Thymus (tissue), 11 donors: ENCODE data around the gene CDK15. TPM values are rescaled to one million over a fixed set of nuclear protein-coding genes. Genes with fewer than 3 reads are reported as not detected.

ENCODE experiments used
- DNase-seq, 9 donors: peaks; one replicate each; pipeline ENCODE4 v3.0.0-alpha.2; 2013; ENCODE audit warnings: low spot score in 9 of 9, low read depth in 6 of 9, missing footprints in 1 of 9
- H3K27ac ChIP-seq, 2 donors: one replicate each; pipeline ENCODE4 v1.5.1; 2013; ENCODE audit warnings: control low read depth in 1 of 2, low read depth in 1 of 2, low read length in 1 of 2, mild to moderate bottlenecking in 1 of 2, moderate library complexity in 1 of 2
- H3K27me3 ChIP-seq, 2 donors: one replicate each; pipeline ENCODE4 v1.5.1; 2013; ENCODE audit warnings: low read length in 1 of 2; ENCODE audit not compliant: control insufficient read depth in 2 of 2, insufficient read depth in 1 of 2
- H3K36me3 ChIP-seq, 2 donors: one replicate each; pipeline ENCODE4 v1.5.1; 2013; ENCODE audit warnings: low read length in 1 of 2, mild to moderate bottlenecking in 1 of 2, moderate library complexity in 1 of 2; ENCODE audit not compliant: control insufficient read depth in 2 of 2, insufficient read depth in 2 of 2
- H3K4me1 ChIP-seq, 2 donors: one replicate each; pipeline ENCODE4 v1.5.1; 2013; ENCODE audit warnings: low read length in 2 of 2; ENCODE audit not compliant: control insufficient read depth in 2 of 2, insufficient read depth in 2 of 2
- H3K4me3 ChIP-seq, 2 donors: one replicate each; pipeline ENCODE4 v1.5.1; 2013; ENCODE audit warnings: low read length in 2 of 2, control low read depth in 1 of 2, mild to moderate bottlenecking in 1 of 2
- H3K9me3 ChIP-seq, 2 donors: one replicate each; pipeline ENCODE4 v1.5.1; 2013; ENCODE audit warnings: low read length in 1 of 2, mild to moderate bottlenecking in 1 of 2; ENCODE audit not compliant: control insufficient read depth in 2 of 2, insufficient read depth in 1 of 2
- WGBS: extraction: QIAGEN DNeasy Blood & Tissue Kit; methylation state at CpG from one replicate; pipeline ENCODE4 v1.1.7; 2013; 5-methylcytosine and 5-hydroxymethylcytosine counted together
- polyA plus RNA-seq: library from polyadenylated mRNA; stranded (reverse); fragments of 200-250 nt; gene quantifications from one replicate; pipeline ENCODE4 v1.2.3, GENCODE V29; 2013
- total RNA-seq: library from RNA; stranded (reverse); fragments of 120-200 nt; gene quantifications from one replicate; pipeline ENCODE4 v1.2.4, GENCODE V29; 2013
- donor health status: healthy.

Gene CDK15
- total and polyA plus RNA-seq, 2 donors = 0.18 to 0.19 TPM

- Histone ChIP-seq H3K4me3 (no peak overlapping the region), H3K4me1 (peaks cover 0 to 4% of the 10 kb centered on the region in 2 donors), H3K27me3 (peaks cover 3 to 6% of the 10 kb centered on the region in 2 donors), H3K9me3 (no peaks in the 10 kb centered on the region), H3K27ac (no peak overlapping the region), H3K36me3 (no peaks in the 10 kb centered on the region)
- DNase-seq = no peak
- WGBS = 94% methylated on average over 1 of the region's 1 CpG
Measured at GRCh38 chr2:201852878-201853415, 46.6 kb downstream of the CDK15 start.

- no peaks in the 10 kb centered on the region for H3K36me3 ChIP-seq
- H3K9me3 ChIP-seq = no peaks in the 10 kb centered on the region
- H3K4me1 ChIP-seq = peaks cover 7 to 16% of the 10 kb centered on the region in 2 donors
- H3K27ac ChIP-seq = no peak overlapping the region
- DNase-seq = no peak
- H3K27me3 ChIP-seq = peaks cover 5 to 16% of the 10 kb centered on the region in 2 donors
- H3K4me3 ChIP-seq = no peak overlapping the region
- 95% methylated on average over 4 of the region's 4 CpGs for WGBS
Measured at GRCh38 chr2:201854221-201854801, 48.0 kb downstream of the CDK15 start.

DNA sequence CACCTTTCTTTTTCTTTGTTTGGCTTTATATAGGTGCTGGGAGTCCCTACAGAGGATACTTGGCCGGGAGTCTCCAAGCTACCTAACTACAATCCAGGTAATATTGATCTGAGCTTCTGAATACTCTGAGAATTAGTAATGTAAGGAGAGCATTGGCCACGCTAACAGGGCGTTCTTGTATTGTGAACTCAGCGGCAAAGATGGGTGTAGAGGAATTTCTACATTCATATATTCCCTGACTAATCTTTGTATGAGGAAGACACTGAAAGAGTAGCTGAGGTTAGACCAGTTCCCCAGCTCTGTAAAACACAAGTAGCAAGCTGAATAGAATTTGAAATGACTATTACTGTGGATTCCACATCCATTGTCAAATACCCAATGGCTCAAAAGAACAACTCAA lies 48.5 kb downstream of the CDK15 start:
- over 99% methylated on average over 4 of the region's 4 CpGs for WGBS
- no peaks in the 10 kb centered on the region for H3K36me3 ChIP-seq
- peaks cover 8 to 21% of the 10 kb centered on the region in 2 donors for H3K27me3 ChIP-seq

DNA sequence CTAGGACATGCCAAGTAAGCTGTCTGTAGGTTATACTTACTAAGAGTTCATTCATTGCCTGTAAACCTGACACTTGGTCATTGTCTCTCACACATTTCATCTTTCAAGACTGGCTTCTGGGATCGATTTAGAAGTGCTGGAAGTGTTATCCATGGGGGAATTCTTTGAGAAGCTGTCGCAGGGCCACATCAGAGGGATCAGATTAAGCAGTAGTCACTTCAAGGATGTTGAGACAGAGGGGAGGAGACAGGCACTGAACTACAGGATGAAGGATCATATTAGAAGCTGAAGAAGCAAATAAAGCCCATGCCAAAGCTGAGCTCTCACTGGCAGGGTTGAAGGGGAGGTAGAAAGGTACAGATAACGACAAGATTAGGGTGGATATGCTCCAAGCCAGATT lies 49.0 kb downstream of the CDK15 start:
- Histone ChIP-seq H3K4me1 (peaks cover 7 to 17% of the 10 kb centered on the region in 2 donors), H3K4me3 (no peak overlapping the region), H3K27me3 (peaks cover 10 to 24% of the 10 kb centered on the region in 2 donors), H3K36me3 (no peaks in the 10 kb centered on the region), H3K9me3 (no peaks in the 10 kb centered on the region), H3K27ac (no peak overlapping the region)
- no peak for DNase-seq
- 91% methylated on average over 3 of the region's 3 CpGs for WGBS

More for the DNA sequence above, 48.5 kb downstream of the CDK15 start:
- Histone ChIP-seq H3K27ac (no peak overlapping the region), H3K4me3 (no peak overlapping the region), H3K4me1 (peaks cover 7 to 17% of the 10 kb centered on the region in 2 donors), H3K9me3 (no peaks in the 10 kb centered on the region)
- no peak for DNase-seq

DNA sequence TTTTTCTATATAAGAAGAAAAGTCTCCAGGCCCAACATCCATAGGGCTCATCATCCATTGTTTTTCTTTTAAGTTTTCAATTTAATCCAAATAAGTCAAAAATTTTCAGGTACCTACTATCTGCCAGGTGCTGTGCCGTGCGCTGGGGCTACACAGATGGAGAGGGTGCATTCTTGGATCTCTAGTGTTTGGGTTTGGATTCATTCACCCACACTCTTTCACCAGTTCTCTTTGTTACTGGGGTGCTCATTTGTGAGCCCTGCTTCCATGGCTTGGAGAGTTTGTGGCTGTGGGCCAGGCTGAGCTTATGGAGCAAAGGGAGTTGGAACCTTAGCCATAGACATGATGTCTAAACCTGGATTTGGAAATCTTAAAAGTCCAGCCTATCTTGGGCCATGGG lies 51.0 kb downstream of the CDK15 start:
- no peak overlapping the region for H3K4me3 ChIP-seq
- peaks cover 10 to 26% of the 10 kb centered on the region in 2 donors for H3K27me3 ChIP-seq
- H3K27ac ChIP-seq = no peak overlapping the region
- 98% methylated on average over 2 of the region's 2 CpGs for WGBS
- H3K36me3 ChIP-seq = no peaks in the 10 kb centered on the region
- no peak for DNase-seq
- H3K9me3 ChIP-seq = no peaks in the 10 kb centered on the region
- H3K4me1 ChIP-seq = peaks cover 7 to 17% of the 10 kb centered on the region in 2 donors

- H3K9me3 ChIP-seq = no peaks in the 10 kb centered on the region
- no peak overlapping the region for H3K27ac ChIP-seq
- H3K36me3 ChIP-seq = no peaks in the 10 kb centered on the region
- peaks cover 10 to 26% of the 10 kb centered on the region in 2 donors for H3K27me3 ChIP-seq
- DNase-seq = peak in 1 of 9 donors; percentile 52
- H3K4me3 ChIP-seq = peak overlapping the region in 1 of 2 donors; percentile 19
- 3% methylated on average over 16 of the region's 16 CpGs for WGBS
- H3K4me1 ChIP-seq = peaks cover 7 to 17% of the 10 kb centered on the region in 2 donors
Measured at GRCh38 chr2:201858281-201859184, 52.2 kb downstream of the CDK15 start.

DNA sequence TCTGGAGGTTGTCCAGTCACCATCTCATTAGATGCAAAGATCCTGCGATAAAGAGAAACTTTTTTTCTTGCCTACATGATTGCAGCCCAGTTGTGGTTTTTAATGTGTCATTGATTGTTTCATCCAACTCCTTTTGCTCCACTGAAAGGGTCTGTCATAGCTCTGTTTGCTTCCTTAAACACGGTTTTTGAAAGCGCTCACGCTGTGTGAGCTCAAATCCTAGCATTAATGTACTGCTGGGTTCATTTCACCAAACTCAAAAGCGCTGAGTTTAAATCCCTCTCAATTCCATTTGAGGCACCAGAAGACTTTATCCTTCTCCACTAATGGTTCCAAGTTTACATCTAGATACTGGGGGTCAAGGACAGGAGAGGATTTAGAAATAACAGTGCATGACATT lies 53.6 kb downstream of the CDK15 start:
- no peak for DNase-seq
- Histone ChIP-seq H3K4me1 (peaks cover 7 to 17% of the 10 kb centered on the region in 2 donors), H3K9me3 (no peaks in the 10 kb centered on the region), H3K27me3 (peaks cover 10 to 26% of the 10 kb centered on the region in 2 donors), H3K4me3 (no peak overlapping the region), H3K36me3 (no peaks in the 10 kb centered on the region), H3K27ac (no peak overlapping the region)
- 95% methylated on average over 5 of the region's 5 CpGs for WGBS

DNA sequence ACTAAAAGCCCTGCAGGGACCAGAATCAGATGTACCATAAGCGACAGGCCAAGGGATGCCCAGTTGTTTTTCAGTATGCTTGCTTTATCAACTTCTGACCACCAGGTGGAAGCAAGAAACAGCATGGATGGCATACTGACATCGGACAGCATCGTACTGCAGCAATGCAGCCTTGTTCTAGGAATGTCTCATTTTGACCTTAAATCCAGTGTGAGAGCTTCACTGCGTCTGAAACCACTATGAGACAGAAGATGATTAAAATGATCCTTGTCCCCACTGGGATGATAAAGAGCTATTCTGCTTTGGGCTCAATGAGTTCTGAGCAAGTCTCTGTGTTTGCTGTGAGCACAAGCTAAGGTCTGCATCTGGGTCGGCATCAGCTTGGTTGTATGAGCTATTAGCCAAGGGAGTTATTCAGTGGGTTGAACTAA lies 54.3 kb downstream of the CDK15 start:
- Histone ChIP-seq H3K36me3 (no peaks in the 10 kb centered on the region), H3K27me3 (peaks cover 10 to 26% of the 10 kb centered on the region in 2 donors), H3K4me3 (no peak overlapping the region), H3K4me1 (peaks cover 7 to 17% of the 10 kb centered on the region in 2 donors), H3K27ac (no peak overlapping the region), H3K9me3 (no peaks in the 10 kb centered on the region)
- peak; percentile 27 to 76 (median 50) for DNase-seq
- WGBS = 19% methylated on average over 5 of the region's 5 CpGs

GRCh38 chr2:201862843-201863242 lies 56.5 kb downstream of the CDK15 start:
- WGBS = 96% methylated on average over 7 of the region's 7 CpGs
- Histone ChIP-seq H3K4me3 (no peak overlapping the region), H3K27me3 (peaks cover 7 to 21% of the 10 kb centered on the region in 2 donors), H3K4me1 (peaks cover 7 to 14% of the 10 kb centered on the region in 2 donors), H3K9me3 (no peaks in the 10 kb centered on the region), H3K36me3 (no peaks in the 10 kb centered on the region), H3K27ac (no peak overlapping the region)
- DNase-seq = no peak
